Fibroblast of skin of left biceps (primary cell): ENCODE results near the gene FEV.
A peak's percentile ranks its signal among the peaks of the same experiment; 100 is the strongest.
"Not testable (repeated sequence)": the region's sequence is repeated elsewhere in the genome, so short reads cannot be mapped to it uniquely, and the experiment has no call there.

Experiments
- DNase-seq, 2 experiments: peaks; one replicate each; pipeline ENCODE4 v3.0.0-alpha.2; 2013; ENCODE audit warnings: low read depth in 2 of 2

The FEV gene

DNA sequence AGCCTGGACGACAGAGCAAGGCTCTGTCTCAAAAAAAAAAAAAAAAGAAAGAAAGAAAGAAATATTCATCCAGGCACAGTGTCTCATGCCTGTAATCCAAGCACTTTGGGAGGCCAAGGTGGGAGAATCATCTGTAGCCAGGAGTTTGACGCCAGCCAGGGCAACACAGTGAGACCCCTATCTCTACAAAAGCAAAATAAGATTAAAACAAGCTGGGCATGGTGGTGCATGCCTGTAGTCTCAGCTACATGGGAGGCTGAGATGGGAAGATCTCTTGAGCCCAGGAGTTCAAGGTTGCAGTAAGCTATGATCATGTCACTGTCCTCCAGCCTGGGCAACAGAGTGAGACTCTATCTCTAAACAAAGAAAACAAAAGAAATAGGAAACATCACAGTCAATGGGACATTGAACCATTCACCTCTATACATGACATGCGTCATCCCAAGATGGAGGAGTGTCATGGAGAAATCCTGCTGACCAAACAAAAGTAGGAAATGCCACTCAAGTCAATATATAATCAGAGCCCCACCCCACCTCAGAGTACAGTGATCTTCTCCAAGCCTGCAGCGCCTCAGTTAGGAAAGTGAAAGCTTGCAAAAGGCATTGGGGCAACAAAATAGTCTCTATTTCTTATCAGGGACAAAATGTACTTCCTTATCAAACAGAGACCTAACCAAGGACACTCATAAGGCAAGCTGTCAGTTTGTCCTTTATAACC lies 9.8 kb downstream of the FEV start:
- no peak for DNase-seq

DNA sequence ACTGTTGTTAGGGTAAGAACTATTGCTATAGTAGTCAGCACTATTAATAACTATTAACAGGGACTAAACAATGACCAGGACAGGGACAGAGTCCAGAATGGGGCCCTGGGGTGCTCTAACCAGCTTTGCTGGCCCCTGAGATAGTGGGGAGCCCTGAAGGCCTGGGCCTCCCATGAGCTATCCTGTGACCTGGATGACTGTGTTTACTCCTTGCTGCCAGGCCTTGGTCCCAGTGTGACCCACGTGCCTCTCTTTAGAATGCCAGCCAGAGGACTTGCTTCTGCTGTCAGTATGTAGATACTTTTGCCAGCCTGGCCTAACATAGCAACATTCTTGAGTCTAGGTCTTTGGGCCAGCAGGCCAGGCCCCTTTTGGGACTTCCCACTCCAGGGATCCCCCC lies 14.1 kb downstream of the FEV start:
- DNase-seq = no peak

DNA sequence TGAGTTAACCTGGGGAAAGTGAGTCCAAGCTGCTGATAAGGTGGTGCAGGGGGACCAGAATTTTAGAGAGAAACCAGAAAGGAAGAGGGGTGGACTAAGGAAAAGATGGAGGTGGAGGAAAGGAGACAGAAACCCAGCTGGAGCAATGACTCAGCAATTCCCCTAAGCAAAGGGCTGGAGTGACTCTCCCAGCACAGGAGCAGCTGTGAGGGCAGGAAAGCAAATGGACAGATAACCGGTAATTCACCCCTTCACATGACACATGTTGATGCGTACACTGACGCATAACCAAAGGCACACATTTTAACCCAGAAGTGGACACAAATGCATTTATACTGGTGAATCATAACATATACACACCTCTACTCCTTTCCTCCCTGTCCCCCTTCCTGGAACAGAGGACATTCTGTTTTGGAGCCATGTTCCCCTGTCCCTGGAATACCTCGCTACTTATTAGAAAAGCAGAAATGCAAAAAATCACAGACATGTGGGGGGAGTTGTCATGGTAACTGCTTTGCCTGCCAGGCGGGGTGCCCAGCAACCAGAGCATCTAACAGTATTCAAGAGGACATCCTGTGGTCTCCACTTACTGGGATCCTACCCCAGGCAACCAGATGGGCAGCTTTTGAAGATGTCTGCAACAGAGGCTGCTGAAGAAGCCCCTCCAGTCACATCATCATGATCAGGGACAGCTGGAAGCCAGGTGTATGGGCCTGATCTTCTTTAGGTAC lies 20.8 kb downstream of the FEV start:
- no peak for DNase-seq

DNA sequence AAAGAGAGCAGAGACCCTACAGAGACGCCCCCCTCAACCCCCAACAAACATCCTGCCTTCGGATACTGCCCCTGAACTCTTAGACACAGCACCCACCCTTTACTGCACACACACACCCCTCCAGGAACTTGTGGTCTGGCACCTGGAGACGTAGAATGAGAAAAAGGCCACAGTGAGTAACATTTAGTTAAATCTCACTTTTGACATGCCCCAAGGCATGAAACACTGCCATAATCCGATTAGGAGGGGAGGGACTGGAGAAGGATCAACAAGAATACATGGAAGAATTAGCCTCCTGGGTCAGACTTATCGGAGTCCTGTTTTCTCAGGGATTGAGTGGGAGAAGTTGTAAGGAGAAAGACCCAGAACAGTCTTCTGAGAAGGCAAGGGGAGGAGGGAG lies 21.4 kb downstream of the FEV start:
- no peak for DNase-seq

DNA sequence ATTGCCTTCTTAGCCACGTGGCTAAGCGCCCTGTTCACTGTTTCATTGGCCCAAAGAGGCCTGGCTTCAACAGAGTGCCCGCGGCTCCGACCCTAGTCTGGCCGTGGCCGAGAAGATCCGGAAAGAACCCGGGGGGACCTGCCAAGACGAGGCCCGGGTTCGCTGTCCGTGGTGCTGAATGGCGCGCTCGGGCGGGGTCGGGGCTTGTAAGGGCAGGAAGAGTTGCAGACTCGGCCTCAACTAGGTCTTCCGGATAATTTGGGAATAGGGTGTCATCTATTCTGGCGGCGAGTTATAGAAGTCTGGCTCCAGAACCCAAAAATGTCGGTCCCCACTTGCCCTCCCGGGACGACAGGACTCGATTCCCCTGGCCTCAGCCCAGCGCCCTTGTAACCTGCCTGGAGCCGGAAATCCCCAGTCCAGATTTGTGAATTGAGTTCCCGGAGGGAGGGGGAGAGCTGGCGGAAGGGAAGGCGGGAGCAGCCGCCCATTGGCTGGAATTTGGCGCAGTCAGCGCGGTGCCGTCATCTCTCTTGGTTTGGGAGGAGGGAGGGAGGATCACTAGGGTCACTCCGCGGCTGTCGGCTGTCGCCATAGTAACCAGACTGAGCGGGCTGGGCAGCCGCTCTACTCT lies 22.0 kb downstream of the FEV start:
- no peak for DNase-seq

DNA sequence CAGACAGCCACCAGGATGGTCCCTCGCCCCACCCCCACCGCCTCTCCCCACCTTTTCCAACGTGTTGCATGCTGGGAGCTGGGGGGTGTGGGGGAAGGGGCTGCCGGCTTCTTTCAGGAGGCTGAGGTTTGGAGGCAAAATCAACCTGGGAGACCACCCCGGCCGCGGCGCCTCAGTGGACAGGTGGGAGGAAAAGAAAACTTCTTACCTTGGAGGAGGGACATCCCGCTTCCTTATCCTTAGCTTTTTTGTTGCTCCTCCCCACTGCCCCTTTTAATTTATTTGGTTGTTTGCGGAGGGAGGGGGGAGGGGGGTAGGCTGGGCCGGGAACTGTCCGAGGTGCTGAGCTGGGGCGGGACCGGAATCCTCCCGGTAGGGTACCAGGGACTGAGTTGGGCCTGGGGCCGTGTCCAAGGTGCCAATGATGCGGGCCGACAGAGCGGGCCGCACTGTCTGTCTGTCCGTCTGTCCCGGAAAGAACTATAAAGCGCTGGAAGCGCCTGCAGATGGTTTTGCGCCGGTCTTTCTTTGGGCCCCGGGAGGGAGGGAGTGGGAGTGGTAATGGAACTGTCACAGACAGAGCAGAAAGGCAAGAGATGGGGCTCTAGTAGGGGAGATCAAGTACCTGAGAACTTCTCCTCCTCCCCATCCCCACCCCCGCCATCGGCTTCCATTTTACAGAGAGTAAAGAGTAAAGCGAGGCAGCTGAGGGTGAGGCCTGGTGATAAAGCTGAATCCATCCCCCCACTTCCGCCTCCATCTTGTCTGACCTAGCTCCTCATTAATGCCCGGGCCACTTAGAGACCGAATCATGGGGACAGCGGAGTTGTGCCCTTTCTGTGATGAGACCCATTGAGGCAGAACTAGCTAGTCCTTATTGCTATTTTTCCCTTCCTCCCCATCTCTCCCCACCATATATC lies 23.1 kb downstream of the FEV start:
- DNase-seq = no peak

DNA sequence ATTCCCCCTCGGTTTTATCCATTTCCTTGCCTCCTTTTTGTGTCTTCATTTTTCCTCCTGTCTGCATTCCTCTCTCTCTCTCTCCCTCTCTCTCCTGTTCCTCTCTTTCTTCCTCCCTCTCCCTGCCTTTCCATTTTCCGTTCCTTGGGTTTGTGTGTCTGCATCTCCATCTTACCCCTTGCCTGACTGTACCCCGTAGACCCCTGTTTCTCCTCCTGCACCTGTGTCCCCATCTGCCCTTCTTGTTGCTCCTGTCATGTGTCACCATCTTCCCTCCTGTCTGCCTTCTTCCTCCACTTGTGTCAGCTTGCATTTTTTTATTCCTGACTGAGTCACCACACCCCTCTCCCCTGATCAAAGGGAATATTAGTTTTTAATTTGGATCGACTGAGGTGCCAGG lies 23.8 kb downstream of the FEV start:
- no peak for DNase-seq

DNA sequence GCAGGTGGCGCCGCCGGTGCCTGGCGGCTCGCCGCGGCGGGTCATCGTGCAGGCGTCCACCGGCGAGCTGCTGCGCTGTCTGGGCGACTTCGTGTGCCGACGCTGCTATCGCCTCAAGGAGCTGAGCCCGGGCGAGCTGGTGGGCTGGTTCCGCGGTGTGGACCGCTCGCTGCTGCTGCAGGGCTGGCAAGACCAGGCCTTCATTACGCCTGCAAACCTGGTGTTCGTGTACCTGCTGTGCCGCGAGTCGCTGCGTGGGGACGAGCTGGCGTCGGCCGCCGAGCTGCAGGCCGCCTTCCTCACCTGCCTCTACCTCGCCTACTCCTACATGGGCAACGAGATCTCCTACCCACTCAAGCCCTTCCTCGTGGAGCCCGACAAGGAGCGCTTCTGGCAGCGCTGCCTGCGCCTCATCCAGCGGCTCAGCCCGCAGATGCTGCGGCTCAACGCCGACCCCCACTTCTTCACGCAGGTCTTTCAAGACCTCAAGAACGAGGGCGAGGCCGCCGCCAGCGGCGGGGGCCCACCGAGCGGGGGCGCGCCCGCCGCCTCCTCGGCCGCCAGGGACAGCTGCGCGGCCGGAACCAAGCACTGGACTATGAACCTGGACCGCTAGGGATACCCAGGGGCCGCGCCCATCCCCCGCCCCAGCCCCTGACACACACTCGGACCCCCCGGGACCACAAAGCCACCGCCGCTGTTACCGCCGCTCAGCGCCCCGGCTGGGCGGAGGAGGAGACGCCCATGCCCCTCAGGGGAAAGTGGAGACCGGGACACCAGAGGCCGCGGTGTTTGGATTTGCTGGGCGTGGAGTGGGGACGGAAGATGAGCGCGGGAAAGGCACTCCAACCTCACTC lies 24.4 kb downstream of the FEV start:
- DNase-seq = no peak

DNA sequence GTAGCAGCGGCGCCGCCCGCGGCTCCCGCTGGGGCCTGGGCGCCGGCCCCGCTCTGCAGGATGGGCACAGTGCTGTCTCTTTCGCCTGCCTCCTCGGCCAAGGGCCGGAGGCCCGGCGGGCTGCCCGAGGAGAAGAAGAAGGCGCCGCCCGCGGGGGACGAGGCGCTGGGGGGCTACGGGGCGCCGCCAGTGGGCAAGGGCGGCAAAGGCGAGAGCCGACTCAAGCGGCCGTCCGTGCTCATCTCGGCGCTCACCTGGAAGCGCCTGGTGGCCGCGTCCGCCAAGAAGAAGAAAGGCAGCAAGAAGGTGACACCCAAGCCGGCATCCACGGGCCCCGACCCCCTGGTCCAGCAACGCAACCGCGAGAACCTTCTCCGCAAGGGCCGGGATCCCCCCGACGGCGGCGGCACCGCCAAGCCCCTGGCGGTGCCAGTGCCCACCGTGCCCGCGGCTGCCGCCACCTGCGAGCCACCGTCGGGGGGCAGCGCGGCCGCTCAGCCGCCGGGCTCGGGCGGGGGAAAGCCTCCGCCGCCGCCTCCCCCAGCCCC lies 25.1 kb downstream of the FEV start:
- no peak for DNase-seq

DNA sequence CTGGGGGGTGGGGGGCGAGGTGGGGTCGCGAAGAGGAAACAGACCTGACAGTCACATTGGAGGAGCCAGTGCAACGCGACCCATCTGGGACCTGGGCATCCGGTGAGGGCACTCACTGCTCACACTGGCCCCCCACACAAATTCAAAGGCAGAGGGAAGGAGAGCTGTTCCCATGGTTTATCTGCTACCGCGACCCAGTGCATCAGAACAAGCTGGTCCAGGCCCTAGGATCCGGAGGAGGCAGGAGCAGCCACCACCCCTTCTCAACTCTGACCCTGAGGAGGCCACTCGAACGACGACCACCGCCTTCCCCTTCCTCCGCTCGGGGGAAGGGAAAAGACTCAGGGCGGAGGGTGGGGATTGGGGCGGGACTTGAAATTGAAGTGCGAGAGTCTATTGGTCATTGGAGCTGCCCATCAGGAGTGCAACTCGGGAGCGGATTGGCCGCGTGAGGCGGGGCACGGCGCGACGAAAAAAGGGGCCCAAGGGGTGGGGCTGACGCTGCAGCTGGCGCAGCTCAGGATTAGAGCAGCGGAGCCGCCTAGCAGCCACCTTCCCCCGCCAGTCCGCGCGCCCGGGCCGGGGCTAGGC lies 25.7 kb downstream of the FEV start, which contains the start of gene CDK5R2:
CDK5R2 (plus strand) TSS at position 526 of the 591 bp plus-strand sequence. CDS start 155 bp downstream, outside the sequence.
- DNase-seq = peak; percentile 34 to 44

DNA sequence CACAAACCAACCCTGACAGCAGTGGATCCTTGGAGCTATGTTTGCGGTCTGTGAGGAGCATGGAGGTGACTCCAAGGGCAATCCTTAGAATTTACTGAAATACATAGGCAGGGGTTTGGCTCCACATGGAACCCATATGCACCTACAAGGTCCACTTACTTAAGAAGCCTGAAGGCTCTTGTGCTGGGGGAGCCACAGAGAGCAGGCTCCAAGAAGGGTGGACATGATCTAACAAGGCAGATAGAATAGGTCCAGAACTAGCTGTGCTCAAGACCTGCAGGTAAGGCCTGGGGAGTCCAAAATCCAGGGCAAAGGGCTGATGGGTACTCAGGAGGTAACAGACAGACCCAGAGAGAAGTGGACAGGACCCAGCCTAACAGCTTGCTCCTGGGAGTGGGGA lies 26.7 kb downstream of the FEV start:
- DNase-seq = no peak

DNA sequence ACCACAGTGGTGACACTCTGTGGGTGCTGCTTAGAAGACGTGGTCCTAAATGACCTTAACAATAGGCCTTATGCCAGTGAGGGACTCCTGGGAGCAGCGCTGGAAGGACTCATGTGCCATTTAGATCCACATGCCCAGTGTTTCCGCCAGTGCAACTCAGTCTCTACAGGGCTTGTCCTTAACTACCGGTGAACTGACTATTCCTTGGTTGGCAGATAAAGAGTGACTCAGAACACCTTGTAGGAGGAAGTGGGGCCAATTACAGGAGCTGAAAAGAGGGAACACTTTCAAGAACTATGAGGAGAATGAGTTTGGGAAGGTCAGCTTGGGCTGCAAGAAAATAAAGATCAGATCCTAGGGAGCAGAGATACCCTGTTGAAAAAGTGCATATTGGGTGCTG lies 27.3 kb downstream of the FEV start:
- DNase-seq = no peak

DNA sequence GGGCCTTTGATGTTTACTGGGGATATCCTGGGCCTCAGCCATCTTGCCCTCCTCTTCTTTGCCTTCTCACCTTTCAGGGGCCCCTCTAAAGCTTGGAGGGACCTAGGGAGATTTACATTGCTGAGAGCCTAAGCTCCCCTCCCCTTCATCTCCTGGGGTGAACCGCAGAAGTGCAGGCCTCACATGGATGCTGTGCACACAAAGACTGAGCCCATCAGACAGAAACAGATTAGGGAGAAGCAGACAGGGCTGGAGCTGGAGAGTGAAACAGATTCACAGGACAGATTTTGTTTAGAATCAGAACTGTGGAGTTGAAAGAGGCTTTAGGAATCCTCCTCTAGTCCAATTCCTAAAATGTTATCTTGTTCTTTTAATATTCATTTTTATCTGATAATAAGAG lies 28.9 kb downstream of the FEV start:
- DNase-seq = no peak

DNA sequence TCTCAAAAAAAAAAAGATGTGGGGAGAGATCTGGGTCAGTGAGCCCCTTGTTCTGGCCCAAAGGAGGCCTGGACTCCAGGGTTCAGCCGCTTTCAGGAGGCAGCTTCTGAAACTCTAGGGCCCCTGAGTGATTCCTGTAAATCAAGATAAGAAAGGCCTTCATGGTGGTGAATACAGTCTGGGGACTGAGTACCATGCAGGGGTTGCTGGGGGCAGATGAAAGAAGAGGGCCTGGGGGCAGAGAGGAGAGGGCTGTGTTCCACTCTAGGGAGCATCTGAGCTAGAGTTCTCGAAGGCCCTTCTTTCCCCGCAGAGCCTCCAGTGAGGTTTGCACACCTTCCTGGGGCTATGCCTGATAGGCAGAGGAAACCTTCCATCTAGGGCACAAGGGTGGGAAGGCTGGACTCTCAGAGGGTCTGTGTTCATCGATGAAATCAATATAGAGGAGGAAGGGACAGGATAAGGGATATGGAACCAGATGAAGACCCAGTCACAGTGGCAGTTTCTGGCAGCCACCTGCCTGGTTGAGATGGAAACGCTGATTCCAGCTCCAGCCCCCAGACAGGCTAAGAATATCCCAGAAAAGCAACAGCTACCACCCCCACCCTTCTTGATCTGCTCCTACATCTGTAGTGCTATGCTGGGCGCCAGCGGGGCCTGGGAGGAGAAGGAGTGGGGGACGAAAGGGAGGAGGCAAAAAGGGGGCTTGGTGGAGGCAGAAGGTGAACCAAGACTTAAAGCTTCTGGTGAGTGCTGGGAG lies 30.3 kb downstream of the FEV start:
- DNase-seq = no peak

DNA sequence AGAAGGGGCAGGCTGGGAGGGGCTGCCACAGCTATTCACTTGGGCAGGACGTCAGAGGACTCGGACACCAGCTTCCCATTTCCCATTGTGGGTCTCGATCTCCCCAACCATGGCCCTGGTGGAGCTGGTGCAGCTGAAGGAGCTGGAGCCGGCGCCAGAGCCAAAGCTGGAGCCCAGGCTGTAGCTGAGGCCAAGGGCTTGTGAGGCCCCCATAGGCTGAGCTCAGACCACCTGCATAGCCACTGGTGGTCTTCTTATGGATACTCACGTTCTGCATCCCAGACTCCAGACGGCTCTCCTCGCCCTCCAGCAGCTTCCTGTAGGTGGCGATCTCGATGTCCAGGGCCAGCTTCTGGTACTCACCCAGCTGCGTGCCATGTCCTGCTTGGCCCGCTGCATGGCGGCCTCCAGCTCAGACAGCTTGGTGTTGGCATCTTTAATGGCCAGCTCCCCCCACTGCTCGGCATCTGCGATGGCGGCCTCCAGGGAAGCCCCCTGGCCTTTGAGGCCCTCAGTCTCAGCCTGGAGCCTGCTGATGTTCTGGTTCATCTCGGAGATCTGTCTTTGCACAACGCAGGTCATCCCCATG lies 31.5 kb downstream of the FEV start:
- DNase-seq = no peak

DNA sequence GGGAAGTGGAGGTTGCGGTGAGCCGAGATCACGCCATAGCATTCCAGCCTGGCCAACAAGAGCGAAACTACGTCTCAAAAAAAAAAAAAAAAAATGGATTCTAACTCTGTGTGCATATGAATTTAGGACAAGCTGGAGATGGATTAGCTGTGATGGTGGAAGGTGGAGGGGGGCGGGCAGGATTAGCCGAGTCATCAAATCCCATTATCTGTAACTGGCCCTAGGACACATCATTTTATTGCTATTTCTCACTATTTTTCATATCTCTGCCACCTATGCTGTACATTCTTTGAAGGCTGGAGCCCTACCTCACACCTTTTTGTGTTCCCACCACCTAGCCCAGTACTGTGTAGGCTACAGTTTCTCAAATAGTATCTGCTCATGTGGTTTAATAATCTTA lies 32.8 kb downstream of the FEV start:
- DNase-seq = no peak

DNA sequence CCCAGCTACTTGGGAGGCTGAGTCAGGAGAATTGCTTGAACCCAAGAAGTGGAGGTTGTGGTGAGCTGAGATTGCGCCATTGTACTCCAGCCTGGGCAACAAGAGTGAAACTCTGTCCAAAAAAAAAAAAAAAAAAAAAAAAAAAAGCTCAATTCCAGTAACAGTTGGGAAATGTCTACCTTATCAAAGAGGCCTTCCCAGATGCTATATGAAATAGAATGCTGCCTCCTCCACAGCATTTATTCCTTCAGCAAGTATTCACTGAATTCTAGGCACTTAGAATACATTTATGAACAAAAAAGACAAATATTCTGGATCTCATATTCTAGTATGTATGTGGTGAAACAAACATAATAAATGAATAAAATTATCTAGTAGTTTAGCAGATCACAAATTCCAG lies 38.4 kb downstream of the FEV start:
- no peak for DNase-seq

DNA sequence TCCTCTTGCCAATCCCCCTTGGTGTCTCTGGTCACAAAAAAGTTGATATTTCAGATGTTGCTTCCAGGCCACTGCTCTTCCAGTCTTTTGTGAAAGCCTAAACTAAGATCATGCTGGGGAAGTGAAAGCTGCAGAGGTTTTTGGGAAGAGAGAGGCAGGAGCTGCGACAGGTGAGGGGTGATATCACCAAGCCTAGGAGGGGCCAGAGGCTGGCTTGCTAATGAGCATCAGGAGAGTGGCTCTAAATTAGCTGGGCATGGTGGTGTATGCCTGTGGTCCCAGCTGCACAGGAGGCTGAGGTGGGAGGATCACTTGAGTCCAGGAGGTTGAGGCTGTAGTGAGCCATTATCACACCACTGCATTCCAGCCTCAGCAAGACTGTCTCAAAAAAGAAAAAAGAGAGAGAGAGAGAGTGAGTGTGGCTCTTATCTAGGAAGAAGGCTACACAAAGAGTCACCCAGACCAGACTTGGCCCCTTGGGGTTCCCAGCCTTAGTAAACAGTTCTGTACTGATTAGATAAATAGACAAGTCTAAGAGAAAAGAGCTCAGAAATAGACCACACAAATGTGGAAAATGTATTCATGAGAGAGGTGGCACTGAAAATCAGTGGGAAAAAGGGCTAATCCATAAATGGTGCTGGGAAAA lies 40.1 kb downstream of the FEV start:
- DNase-seq = no peak

DNA sequence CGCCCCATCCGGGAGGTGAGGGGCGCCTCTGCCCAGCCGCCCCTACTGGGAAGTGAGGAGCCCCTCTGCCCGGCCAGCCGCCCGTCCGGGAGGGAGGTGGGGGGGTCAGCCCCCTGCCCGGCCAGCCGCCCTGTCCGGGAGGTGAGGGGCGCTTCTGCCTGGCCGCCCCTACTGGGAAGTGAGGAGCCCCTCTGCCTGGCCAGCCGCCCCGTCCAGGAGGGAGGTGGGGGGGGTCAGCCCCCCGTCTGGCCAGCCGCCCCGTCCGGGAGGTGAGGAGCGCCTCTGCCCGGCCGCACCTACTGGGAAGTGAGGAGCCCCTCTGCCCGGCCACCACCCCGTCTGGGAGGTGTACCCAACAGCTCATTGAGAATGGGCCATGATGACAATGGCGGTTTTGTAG lies 53.2 kb downstream of the FEV start:
- not testable (repeated sequence) for DNase-seq
